HG03442 (cell line): ENCODE results near the gene ARSB.
A peak's percentile ranks its signal among the peaks of the same experiment; 100 is the strongest.

ENCODE experiments used
- ATAC-seq: cut with Tn5 transposase; IDR thresholded peaks from one replicate; pipeline ENCODE4 v1.9.1; 2021; ENCODE audit warnings: mild to moderate bottlenecking, moderate library complexity; ENCODE audit not compliant: unreplicated experiment

ARSB gene

GRCh38 chr5:78731884-78732283 lies 253.2 kb downstream of the ARSB start:
- no peak for ATAC-seq

- ATAC-seq: no peak
Observed at GRCh38 chr5:78730300-78731094, 254.6 kb downstream of the ARSB start.

GRCh38 chr5:78727786-78728761 lies 257.0 kb downstream of the ARSB start:
- peak; percentile 77 for ATAC-seq
